GM12892 (cell line): ENCODE results near the gene APOH.

Experiments
- POLR2A ChIP-seq: IDR thresholded peaks from 2 replicates; pipeline ENCODE4 v1.6.1; 2011; ENCODE audit warnings: low read depth, low read length, control low read depth
- POLR2AphosphoS5 ChIP-seq: IDR thresholded peaks from 2 replicates; pipeline ENCODE4 v1.6.1; 2011; ENCODE audit warnings: low read depth, low read length, control low read depth

DNA sequence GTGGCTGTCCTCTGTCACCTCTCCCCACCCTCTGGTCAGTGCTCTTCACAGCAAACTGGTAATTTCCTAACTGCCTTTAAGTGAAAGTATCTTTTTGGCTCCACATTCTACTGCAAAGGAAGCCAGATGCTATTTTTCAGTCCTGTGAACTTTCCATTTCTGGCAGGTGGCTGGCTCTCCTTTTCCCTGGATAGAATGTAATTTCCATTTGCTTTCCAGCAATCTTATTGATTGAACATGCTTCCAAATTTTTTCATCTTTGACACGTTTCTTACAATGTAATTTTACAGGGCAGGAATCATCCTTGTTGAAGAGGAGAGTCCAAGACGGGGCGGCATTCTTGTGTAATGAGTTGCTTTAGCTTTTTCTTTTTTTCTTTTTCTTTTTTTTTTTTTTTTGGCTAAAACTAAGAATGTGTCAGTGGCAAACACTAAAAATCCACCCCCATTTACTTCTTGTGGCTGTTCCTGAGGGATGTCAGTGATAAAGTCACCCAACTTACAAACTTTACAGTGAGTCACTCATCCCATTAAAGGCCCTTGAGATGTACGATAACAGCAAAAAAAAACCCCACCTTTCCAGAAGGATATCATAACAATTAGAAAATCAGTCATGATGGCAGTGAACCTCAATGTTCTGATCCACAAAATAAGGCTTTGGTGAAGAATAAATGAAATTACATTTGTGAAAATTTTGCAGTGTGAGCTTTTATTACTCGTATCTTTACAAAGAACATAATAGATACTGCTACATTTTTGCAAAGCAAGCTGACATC lies 43.8 kb upstream of the APOH start:
- no peak for TF ChIP-seq POLR2A
- no peak for TF ChIP-seq POLR2AphosphoS5
